GM18520 (cell line): ENCODE results near the gene HES6.

Experiments used
- ATAC-seq: cut with Tn5 transposase; IDR thresholded peaks from one replicate; pipeline ENCODE4 v1.9.1; 2021; ENCODE audit not compliant: unreplicated experiment

HES6 gene, protein sequence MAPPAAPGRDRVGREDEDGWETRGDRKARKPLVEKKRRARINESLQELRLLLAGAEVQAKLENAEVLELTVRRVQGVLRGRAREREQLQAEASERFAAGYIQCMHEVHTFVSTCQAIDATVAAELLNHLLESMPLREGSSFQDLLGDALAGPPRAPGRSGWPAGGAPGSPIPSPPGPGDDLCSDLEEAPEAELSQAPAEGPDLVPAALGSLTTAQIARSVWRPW

DNA sequence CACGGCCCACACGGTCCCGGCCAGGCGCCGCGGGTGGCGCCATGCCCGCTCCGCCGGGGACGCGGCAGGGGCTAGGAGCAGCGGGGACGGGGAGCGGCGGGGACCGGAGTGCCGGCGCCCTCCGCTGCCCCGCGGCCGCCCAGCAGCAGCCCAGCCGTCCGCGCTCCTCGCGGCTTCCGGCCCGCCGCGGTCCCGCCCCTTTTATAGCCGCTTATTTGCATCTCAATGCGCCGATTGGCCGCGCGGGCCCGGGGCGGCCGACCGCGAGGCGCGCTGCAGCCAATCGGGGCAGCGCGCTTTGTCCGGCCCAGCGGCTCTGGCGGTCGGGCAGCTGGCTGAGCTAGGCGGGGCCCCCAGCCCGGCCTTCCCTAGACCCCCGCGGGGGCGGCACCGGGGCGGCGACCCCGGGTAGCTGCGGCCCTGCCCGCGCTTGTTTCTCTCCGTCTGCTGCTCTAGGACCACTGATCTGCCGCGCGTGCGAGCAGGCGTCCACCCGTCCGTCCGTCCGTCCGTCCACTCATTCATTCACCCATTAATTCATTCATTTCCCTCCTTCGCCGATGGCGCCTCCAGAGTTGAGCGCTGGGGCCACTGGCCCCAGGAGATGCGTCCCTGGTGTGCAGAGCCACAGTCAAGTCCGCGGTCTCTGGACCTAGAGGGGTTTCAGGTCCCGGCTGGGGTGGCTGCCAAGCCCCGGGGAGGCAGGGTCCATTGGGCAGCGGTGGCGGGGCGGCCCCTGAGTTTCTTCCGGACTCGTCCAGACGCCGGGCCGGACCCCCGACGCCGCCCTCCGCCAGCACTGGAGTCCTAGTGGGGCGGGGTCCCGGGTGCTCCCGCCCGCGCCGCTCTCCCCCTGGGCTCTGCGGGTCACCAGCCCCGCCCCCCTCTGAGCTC, at the start of gene HES6:
Gene HES6, minus strand, starts transcription at position 176 of the 894 bp plus-strand sequence. Its CDS starts 133 bp downstream, at position 43.
- peak; percentile 76 for ATAC-seq

DNA sequence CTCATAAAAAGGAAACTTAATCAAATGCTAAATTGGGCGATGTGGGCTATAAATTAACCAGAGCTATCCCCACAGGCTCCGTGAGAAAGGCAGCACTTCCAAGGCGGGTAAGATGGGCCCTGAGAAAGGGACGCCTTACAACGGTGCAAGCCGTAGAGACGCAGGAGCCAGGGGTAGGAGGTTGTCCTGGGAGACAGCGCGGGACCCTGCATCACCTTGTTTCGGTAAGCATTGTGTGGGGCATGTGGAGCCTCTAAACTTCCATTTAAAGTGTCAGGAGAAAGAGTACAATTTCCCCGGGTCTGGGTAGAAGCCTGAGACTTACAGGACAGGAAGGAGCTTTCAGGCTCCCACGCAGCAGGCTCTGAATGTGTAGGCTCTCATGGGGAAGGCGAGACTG, 49.7 kb upstream of the HES6 start:
- ATAC-seq, result no peak

DNA sequence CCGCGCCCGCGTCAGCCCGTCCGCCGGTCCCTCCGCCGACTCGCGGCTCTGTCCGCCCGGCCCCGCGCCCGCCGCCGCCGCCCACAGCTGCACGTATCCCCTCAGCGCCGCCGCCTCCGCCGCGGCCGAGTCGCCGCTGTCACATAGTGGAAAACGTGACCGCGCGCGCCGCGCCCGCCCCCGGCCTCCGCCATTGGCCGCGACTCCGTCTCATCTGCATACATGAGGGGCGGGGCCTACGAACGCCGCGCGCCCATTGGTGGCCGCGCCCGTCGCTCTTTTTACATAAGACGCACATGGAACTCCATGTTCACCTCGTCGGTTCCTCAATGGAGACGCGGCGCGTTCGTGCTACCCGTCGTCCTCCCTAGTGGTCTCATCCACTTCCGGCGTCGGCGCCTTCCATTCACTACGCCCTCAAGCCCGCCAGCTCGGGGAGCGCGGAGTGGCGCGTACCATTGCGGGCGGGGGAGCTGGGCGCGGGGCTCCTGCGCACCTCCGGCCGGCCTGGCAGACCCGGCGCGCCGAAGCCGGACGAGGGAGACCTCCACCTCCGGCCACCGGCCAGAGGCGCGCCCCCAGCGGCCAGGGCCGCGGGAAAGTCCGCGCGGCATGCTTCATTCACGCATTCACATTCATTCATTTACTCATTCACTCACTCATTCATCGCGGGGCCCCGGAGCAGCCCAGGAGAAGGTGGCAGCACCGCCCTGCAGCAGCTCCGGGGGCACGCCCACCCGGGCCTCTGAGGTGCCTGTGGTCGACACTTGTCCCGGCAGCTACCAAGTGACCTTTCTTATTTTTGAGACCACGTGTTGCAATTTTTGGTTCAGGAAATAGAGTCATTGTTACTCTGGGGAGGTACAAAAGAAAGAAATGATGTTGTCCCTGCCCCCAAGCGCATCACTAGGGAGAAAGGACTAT, 49.1 kb upstream of the HES6 start:
- peak; percentile 80 for ATAC-seq

DNA sequence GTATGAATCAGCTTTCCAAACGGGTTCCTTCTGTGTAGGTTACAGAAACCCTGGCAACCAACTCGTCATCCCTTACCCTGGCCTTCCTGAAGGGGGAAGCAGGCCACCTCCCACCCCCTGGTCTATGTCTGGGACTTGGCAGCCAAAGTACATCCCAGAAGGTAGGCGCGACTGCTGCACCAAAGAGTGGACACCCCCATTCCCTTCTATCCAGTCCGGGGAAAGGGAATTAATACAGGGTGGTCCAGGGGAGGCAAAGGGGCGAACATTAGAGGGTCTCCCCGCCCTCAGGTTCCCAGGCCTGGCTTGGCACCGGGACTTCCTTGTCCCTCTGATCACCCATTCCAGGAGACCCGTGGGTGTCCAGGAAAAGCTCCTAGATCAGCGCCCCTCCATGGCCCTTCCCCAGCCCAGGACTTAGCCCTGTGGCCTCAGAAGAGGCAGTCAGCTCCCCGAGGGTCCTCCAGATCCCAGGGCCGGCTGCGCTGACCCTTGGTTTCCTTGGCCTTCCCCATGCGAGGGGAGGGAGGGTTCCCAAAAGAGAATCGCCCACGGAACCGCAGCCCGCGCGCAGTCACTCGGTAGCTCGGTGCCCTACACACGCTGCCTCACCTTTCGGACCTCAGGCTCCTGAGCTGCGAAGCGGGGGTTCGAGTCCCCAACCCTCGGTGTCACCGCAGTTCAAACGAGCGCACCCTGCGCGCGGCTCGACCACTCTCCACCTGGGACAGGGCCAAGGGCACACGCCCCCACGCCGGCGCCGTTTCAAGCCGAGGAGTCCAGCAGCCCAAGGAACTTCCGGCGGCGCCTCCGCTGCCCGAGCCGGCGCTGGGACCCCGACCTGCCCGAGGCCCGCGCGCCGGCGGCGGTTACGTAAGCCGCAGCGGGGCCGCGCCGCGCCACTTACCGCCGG, 48.2 kb upstream of the HES6 start, which contains the start of gene PER2:
Gene PER2, minus strand, starts transcription at position 874 of the 913 bp plus-strand sequence. CDS start 10,674 bp downstream, outside the sequence.
- ATAC-seq, result peak; percentile 12

DNA sequence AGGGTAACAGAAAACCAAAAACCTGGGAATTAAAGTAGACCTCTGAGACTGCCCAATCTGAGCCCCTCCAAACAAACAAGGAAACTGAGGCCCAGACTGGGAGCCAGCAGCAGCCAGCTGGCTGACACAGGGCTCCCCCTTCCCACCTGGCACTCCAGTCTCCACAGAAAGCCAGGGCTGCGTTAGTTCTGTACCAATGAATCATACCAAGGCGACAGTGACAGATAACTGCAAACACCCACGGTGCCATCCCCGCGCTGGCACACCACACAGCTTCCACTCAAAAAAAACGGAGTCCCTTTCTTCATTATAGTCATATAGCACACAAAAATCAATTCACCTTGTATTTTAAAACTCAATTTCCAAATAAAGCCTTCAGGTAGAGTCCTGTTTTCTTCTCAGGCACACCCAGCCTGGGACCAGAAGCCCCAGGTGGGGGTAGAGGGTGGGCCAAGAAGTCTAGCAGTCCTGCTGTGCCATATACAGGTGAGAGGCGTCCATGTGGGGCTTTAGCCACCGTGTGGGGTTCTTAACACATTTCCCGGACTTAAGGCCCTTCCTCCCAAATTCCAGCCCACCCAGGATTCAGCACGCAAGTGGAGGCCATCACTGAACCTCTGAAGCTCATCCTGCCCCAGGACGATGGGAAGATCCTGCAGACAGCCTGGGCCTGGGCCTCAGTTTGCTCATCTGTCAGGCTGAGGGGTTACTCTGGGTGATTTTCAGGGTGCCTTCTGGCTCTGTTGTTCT, 47.3 kb upstream of the HES6 start:
- ATAC-seq, result no peak

DNA sequence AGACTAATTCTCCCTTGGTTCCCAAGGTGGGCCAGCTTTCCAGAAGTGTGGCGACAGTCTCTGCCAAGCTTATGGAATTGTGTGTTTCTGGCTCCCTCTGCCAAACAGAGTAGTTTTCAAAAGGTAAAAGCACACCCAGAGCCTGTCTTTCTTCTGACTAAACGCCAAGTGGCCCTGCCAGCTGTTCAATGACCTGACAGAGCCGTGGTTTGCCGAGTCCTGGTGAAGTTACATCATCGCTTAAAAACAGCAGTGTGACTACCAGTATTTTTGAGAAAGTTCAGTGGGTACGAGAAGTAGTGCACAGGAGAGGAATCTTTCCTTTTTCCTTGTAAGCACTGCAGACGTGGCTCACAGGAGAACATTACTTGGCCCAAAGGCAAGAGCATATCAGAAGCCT, 46.7 kb upstream of the HES6 start:
- no peak for ATAC-seq

DNA sequence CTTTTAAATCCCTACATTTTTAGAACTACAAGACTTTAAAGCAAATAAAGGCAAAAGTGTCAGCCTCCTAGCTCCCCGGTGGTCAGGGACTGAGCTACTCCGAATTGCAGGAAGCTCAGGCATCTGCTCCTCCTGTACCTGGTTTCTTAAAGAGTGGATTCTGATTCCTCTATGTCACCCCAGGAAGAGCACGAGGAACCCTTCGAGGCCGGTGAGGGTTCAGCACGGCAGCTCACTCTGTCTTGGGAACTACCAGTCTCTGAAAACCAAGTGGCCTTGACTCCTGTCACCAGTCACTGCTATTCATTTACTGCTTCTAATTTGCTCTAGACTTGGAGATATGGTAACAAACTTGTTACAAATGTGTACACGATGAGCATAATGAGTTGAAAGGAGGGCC, 46.3 kb upstream of the HES6 start:
- no peak for ATAC-seq

DNA sequence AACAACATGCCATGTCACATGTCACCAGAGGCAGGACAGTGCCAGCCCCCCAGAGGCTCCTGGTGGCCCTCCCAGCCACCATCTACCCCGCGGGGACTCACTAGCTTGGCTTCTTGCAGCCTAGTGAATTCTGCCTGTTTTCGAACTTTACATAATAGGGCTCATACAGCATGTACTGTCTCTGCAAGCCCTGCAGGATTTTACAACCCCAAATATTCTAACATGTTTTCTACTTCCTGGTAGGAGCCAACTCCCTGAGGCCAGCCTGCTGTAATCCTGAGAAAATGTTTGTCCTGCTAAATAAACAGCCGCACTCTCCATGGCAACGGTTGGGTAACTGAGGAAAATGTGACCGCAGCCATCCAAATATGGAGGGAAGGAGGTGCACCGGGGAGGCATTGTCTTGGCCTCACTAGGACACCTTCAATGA, 45.8 kb upstream of the HES6 start:
- no peak for ATAC-seq

DNA sequence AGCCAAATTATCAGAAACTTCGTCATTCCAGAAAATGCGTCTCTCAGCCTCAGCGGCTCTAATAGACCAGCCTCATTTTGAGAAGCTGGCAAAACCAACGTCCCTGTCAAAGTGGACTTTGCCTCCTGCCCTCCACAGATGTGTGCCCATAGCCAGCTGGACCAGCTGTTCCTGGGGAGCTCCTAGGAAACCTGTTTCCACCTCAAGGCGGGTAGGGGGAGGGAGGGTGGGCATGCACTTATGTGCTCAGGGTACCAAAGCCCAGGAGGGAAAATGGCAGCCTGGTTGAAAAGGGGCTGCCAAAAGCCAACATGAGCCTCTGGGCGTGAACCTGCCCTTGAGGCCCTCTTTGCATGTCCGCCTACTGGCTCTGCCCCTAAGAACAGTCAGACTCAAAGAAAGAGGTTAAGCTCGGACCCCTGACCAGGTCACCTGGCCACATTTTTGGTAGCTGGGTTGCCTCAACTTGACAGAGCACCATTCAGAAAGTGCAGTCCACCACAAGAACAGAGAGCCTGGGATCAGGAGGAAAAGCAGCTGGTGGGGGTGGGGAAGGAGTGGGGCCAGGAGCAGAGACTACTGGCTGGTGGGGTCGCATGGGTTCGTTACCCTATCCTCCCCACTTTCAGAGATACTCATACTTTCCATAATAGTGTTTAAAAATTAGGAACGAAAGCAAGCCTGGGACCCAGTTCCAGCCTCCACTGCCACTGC, 45.1 kb upstream of the HES6 start:
- ATAC-seq, result no peak

DNA sequence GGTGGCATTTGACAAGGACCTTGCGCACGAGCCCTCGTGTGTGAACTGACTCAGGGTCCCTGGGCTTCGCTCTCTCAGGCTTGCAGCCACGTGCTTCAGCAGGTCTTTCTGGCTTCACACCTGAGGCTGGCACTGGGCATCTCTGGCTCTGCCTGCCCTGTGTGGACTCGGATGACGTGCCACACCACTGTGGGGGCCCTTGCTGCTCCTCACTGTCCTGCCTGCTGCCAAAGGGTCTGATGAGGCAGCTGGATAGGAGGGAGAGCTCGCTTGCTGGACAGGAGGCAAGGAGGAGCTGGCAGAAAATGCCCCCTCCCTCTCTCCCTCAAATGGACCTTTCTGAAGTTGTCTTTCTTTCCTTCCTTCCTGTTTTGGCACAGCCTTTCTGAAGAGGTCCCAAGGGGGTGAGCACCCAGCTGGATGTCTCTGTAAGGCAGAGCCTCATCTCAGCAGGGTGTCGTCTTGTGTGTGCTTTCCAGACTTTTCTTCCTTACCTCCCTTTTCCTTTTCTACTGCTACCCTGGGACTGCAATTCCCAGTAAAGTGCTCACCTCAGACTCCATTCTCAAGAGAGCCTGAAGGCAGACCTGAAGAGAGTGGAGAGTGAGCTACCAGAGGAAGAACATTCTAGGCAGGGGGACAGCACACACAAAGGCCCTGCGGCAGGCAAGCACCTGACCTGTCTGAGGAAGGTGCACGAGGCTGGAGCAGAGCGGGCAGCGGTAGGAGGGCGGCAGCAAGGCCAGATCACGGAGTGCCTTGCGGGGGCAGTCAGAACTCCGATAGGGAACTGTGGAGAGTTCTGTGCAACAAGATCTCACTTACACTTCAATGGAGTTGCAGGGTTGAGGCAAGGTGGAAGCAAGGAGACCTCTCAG, 43.3 kb upstream of the HES6 start:
- ATAC-seq, result no peak

DNA sequence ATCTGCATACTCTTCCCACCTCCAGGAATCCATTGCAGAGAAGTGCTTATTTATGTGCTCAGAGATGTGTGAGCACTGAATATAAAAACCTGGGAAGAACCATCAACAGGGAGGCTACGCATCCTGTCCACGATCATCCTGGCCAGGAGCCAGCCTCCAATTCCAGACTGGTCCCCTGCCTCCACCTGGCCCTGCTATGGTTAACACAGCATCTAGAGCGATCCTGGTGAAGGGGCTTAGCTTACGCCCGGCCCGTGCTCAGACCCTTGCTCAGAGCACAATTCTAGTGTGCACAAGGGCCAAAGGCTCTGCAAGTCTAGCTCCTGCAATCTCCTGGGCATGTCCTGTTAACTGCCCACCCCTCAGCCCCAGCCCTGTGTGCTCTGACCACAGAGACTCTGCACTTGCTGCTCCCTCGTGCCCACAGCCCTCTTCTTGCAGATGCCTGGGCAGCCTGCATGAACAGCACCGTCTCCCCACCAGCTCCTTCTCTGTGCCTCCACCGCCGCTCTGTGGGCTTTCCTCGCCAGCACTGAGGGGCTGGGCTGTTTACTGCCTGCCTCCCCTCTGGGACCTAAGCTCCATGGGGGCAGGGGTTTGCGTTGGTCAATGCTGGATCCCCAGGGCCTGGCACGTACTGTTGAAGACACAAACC, 42.1 kb upstream of the HES6 start:
- no peak for ATAC-seq

DNA sequence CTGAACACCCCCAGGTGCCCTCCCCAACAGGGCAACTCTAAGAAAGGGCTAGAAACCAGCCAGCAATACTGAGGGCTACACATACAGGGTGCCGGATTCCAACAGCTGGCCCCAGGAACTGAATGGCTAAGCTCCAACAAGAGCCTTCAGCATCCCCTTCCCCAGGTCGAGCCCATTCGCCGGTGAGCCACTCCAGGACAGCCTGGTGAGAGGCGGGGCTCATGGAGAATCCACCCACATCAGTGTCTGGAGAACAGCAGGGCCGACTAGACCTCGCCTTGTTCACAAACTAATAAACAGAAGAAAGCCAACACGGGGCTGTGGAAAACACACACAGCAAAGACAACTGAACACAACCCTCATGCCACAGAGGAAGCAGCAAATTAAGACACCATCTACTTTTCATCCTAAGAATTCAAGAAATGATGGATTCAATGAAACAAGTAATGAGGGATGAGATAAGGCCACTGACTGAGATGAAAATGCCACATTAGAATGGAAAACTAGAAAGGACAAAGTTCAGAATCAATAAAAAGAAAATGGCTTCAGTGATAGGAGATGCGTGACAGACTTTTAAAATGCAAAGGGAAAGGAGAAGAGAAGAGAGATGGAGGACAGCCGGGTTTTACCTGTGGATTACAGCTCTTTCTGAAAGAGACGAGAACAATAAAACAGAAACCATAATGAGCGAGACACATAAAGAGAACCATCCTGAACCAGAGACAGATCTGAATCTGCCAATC, 40.4 kb upstream of the HES6 start:
- no peak for ATAC-seq

DNA sequence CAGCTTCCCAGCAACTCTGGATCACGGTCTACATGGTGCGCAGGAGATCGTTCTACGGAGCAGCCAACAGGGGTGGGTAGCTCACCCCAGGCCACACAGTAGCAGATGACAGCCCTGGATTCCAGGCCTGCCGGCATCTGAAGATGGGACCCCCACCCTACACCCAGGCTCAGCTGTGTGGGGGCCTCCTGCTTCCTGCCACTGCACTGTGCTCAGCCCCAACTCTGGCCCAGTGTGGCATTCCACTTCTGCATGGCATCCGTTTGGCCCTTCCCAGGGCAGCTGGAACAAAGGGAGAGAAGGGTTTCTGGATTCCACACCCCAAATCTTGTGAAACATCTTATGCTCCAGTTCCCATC, 39.5 kb upstream of the HES6 start:
- ATAC-seq, result no peak

DNA sequence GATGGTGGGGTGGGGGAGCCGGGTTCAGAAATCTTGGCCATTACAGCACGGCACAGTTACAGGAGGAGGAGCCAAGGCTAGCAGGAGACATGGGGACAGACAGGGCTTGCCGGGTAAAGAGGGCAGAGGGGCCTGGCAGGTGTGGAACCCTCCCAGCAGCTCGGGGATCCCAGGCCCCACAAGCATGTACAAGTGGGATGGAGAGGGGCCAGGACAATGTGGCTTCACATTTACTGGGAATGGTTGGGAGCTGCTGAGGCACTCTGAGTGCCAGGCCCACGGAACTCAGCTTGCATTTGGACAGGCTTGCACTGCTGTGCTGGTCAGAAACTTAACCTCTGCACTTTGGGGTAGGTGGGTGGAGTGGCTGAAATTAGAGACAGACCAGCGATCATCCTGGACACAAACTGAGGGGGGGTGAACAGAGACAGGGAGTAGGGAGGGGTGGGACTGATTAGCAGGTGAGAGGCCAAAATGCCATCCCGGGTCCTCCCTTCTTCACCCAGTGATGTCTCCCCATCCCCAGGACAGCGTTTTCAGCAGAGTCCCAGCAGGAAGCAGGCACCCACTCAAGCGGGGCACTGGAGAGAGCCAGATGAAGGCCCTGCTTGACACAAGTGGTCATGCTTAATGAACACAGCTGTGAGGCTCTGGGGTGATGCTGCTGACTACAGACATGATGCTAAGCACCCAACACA, 38.9 kb upstream of the HES6 start:
- ATAC-seq, result no peak

DNA sequence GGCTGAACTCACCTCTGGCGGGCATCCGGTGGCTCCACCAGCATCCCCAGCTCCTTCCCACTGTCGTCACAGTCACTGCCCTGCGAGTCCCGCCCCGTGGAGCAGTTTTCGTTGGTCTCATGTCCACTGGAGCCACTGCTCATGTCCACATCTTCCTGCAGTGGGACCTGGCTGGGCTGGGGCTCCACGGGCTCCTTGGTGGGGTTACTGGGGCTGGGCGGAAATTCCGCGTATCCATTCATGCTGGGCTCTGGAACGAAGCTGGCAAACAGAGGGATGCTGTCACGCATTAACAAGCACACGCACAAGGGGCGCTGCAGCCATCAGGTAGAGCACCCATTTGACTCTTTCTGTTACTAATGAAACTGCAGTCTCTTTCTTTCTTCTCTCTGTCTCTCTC, 37.9 kb upstream of the HES6 start:
- ATAC-seq, result no peak
